Activated CD4-positive, alpha-beta T cell treated with anti-CD3 and anti-CD28 coated beads, Interleukin-2, Interleukin-4, amounts not matched to agents 100 ng/mL and 50 ng/mL, durations not matched to agents 16 hours and 8 hours (primary cell): Measurements from ENCODE around the gene ADGRL1.
"Not testable (repeated sequence)": the region's sequence is repeated elsewhere in the genome, so short reads cannot be mapped to it uniquely, and the experiment has no call there.

Experiments used
- DNase-seq: peaks from one replicate; pipeline ENCODE4 v3.0.0-alpha.2; 2020; ENCODE audit warnings: low spot score

The ADGRL1 gene

GRCh38 chr19:14205452-14206287, at the start of gene ADGRL1:
Gene ADGRL1 (minus strand): TSS chr19:14206169. CDS start chr19:14183602, 22,567 bp downstream.
- not testable (repeated sequence) for DNase-seq

GRCh38 chr19:14255316-14255715, 49.3 kb upstream of the ADGRL1 start:
- not testable (repeated sequence) for DNase-seq

GRCh38 chr19:14253822-14254599, 48.0 kb upstream of the ADGRL1 start:
- DNase-seq, result not testable (repeated sequence)

- DNase-seq, result not testable (repeated sequence)
These were observed 46.2 kb upstream of the ADGRL1 start for GRCh38 chr19:14252136-14252535.

GRCh38 chr19:14250870-14251269, 44.9 kb upstream of the ADGRL1 start:
- DNase-seq, result no peak

- not testable (repeated sequence) for DNase-seq
These were observed 44.3 kb upstream of the ADGRL1 start for GRCh38 chr19:14250315-14250714.

GRCh38 chr19:14249891-14250290, 43.9 kb upstream of the ADGRL1 start:
- not testable (repeated sequence) for DNase-seq

GRCh38 chr19:14249012-14249754, 43.2 kb upstream of the ADGRL1 start:
- not testable (repeated sequence) for DNase-seq

GRCh38 chr19:14248578-14249011, 42.6 kb upstream of the ADGRL1 start:
- DNase-seq, result no peak

GRCh38 chr19:14247548-14248471, 41.8 kb upstream of the ADGRL1 start:
- not testable (repeated sequence) for DNase-seq

GRCh38 chr19:14247205-14247547, 41.2 kb upstream of the ADGRL1 start:
- DNase-seq, result not testable (repeated sequence)

GRCh38 chr19:14244393-14244792, 38.4 kb upstream of the ADGRL1 start:
- DNase-seq, result not testable (repeated sequence)

- not testable (repeated sequence) for DNase-seq
These were observed 37.7 kb upstream of the ADGRL1 start for GRCh38 chr19:14243718-14244117.

- no peak for DNase-seq
These were observed 31.3 kb upstream of the ADGRL1 start for GRCh38 chr19:14237014-14237941.

- DNase-seq, result not testable (repeated sequence)
These were observed 27.0 kb upstream of the ADGRL1 start for GRCh38 chr19:14232945-14233344.

GRCh38 chr19:14228446-14229071, 22.6 kb upstream of the ADGRL1 start:
- not testable (repeated sequence) for DNase-seq

- DNase-seq, result not testable (repeated sequence)
These were observed 20.5 kb upstream of the ADGRL1 start for GRCh38 chr19:14226498-14226897.

GRCh38 chr19:14222886-14223285, 16.9 kb upstream of the ADGRL1 start:
- DNase-seq, result no peak

- DNase-seq, result peak; percentile 62
These were observed 15.4 kb upstream of the ADGRL1 start for GRCh38 chr19:14221345-14221744.
